HEK293T (cell line): ENCODE results near the gene STON2.

ENCODE experiments used
- ARNT ChIP-seq: fragments of 450-650 bp; IDR thresholded peaks from 2 replicates; pipeline ENCODE4 v1.6.1; 2017; ENCODE audit warnings: mild to moderate bottlenecking
- BHLHE40 ChIP-seq: fragments of 450-650 bp; IDR thresholded peaks from 2 replicates; pipeline ENCODE4 v1.6.1; 2016; ENCODE audit warnings: mild to moderate bottlenecking, moderate library complexity, borderline replicate concordance
- CTBP1 ChIP-seq: fragments of 450-650 bp; IDR thresholded peaks from 2 replicates; pipeline ENCODE4 v1.6.1; 2016; ENCODE audit warnings: borderline replicate concordance
- LEF1 ChIP-seq: fragments of 450-650 bp; IDR thresholded peaks from 2 replicates; pipeline ENCODE4 v1.6.1; 2017; ENCODE audit warnings: mild to moderate bottlenecking, borderline replicate concordance
- SP1 ChIP-seq: fragments of 450-650 bp; IDR thresholded peaks from 2 replicates; pipeline ENCODE4 v1.6.1; 2017
- SUZ12 ChIP-seq: fragments of 450-650 bp; IDR thresholded peaks from 2 replicates; pipeline ENCODE4 v1.6.1; 2016; ENCODE audit warnings: mild to moderate bottlenecking
- TARDBP ChIP-seq: fragments of 450-650 bp; IDR thresholded peaks from 2 replicates; pipeline ENCODE4 v1.6.1; 2016
- ZNF384 ChIP-seq: fragments of 450-650 bp; IDR thresholded peaks from 2 replicates; pipeline ENCODE4 v1.6.1; 2016

- TF ChIP-seq BHLHE40 (no peak), ARNT (no peak), SUZ12 (no peak), TARDBP (no peak), ZNF384 (no peak), LEF1 (no peak), CTBP1 (no peak), SP1 (no peak)
Observed at GRCh38 chr14:81252278-81252677, 147.8 kb downstream of the STON2 start.
